GM19463 (cell line): ENCODE results near the gene STRBP.

Experiments
- ATAC-seq: cut with Tn5 transposase; IDR thresholded peaks from one replicate; pipeline ENCODE4 v1.9.1; 2021; ENCODE audit warnings: mild to moderate bottlenecking, moderate library complexity; ENCODE audit not compliant: unreplicated experiment

Gene STRBP

GRCh38 chr9:123138163-123138562 is 130.2 kb downstream of the STRBP start:
- ATAC-seq, result no peak

- ATAC-seq, result no peak
Observed at GRCh38 chr9:123135430-123135829, 133.0 kb downstream of the STRBP start.

GRCh38 chr9:123132696-123133095 is 135.7 kb downstream of the STRBP start:
- no peak for ATAC-seq

- no peak for ATAC-seq
Observed at GRCh38 chr9:123131993-123132392, 136.4 kb downstream of the STRBP start.

GRCh38 chr9:123131258-123131657 is 137.1 kb downstream of the STRBP start:
- ATAC-seq, result no peak

DNA sequence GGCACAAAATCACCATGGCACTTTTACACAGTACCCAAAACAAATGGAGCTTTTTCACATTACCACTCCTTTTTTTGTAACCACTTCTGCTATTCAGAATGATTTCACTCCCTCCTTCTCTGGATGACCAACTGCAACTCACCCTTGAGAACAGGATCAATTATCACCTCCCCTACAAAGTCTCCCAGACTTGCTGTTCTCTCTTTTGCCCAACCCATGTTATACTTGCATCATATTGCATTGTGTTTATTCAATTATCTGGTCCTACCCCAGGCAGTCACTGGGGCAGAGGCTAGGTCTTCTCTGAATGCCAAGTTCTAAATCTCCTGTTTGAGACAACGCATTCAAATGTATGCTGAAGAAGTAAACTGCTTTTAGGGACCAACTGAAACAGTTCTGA is 139.0 kb downstream of the STRBP start:
- no peak for ATAC-seq

GRCh38 chr9:123128591-123128990 is 139.8 kb downstream of the STRBP start:
- ATAC-seq, result no peak

DNA sequence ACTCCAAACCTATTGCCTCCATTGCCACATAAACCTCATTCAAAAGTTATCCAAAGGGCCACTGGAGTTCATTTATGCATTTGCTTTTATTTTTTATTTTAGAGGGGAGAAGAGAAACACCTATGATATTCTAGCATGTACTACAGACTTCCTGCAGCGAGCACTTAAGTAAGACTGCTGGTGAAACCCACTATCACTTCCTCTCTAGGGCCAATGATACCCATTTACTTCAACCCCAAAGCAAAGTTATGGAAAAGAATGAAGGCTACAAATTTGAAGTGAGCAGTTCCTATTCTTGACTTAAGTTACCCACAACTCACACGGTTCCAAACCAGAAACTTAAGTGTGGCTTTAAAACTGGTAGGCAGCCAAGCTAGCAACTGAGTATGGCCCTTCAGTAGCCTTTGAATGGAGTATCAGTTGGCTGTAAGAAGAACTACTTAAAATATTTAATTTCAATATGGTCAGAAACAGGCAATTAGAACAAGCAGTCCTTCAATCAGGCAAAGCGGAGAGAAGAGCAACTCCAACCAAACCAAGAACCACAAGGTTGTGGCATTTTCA is 140.8 kb downstream of the STRBP start:
- ATAC-seq, result no peak

DNA sequence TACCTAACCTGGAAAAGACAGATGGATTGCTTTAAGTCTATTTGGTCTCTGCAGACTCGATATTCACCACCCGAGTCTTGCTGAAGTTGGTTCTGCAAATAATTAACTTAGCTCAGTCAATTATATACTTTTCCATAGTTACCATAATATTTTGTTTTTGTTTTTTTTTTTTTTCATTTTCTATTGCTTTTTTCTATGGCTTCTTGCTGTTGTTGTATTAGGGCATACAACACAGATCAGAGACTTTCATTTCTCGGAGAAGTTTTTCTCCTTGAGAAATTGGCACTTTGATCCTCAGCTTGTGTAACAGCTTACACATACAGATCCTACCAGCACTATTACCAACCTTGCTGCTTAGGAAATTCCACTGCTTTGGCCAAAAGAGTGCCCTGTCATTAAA is 146.9 kb downstream of the STRBP start:
- no peak for ATAC-seq

DNA sequence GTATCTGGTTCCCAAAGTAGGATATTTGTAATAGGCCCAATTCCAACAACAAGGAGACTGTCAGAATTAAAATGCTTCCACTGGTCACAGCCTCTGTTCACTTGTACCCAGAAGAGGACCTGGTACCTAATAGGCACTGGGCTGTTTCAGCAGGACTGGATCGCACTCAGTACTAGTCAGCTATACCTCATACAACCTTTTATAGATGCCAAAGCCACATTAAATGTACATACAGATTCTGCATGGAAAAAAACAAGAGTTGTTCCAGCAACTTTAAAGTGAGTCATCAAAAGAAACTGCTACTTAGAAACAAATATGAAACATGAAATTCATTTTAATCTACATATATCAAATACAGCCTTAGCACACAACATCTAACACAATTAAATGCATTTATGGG is 147.4 kb downstream of the STRBP start:
- no peak for ATAC-seq

DNA sequence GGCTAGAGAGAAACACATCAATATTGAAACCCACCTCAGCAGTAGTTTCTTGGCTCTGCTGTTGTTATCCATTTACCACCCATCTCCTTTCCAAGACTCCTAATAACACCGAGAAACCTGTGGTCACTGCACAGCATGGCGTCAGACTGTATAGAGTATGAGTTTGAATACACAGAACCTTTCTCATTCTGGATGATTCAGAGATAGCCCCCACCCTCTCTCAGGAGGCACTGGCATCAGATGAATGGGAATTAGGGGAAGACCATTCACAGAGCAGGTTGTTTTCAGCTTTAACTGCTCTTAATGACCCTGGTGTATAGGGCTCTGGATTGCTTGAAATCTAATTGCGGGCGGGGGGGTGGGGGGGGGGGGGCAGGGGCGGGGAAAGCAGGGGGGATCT is 148.3 kb downstream of the STRBP start:
- ATAC-seq, result no peak

DNA sequence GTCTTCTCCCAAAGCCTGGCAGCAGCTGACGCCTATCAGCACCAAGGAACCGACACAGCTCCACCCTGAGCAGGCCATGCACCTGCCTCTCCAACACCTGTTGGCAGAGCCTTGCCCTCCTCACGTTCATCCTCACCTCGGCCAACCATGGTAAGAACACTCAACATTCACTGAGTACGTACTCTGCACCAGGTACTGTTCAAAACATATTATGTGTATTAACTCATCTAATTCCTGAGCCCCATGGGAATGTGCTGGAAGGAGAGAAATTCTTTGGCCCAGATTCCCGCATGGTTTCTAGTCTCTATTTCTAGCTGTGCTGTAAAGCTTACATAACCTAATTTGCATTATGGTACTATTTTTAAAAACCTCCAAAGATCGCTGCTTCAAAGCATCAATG is 148.8 kb downstream of the STRBP start:
- ATAC-seq, result no peak

- ATAC-seq, result no peak
Observed at GRCh38 chr9:123116036-123116435, 152.3 kb downstream of the STRBP start.

- ATAC-seq, result no peak
Observed at GRCh38 chr9:123115146-123115913, 153.1 kb downstream of the STRBP start.

DNA sequence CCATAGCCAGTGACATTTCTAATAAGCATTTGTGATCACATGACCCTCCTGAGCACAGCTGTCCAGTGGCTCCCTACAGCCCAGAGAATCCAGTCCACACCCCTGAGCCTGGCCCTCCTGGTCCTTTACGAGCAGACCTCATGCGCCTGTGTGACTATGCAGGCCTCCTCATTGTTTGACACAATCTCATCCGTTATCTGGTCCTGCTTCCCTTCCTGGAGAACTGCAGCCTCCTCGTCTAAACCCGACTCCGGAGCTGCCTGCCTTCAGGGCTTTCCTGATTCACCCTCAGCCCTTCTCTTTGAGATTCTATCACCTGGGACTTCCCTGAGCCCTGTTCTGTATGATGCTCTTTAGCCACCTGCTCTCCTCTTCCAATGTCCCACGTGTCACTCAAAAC is 155.2 kb downstream of the STRBP start:
- ATAC-seq, result no peak

- ATAC-seq, result no peak
Observed at GRCh38 chr9:123112015-123112975, 156.1 kb downstream of the STRBP start.

DNA sequence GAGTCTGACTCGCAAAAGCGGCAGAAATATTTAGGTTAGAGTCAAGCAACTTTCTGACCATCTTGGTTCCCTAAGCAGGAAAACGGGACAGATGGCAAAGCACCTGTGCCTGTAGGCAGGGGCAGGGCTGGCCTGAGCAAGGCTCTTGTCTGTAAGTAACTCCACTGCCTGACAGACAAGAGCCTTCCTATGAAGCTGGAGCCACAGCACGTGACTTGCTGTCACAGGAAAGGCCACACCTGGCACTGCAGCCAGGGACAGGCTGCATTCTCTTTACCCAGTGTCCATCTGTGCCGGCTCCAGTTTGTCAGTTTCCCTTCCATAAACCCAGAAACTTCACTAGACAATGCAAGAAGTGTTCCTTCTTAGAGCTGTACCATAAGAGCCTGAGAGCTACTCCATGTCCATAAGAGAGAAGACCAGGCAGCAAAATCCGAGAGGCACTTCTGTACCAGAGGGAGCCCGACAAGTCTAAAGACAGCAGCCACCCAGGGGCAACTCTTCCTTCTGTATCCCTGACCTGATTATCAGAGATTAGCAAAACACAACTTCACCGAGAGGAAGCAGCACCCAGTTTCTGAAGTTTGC is 156.9 kb downstream of the STRBP start:
- ATAC-seq, result no peak

DNA sequence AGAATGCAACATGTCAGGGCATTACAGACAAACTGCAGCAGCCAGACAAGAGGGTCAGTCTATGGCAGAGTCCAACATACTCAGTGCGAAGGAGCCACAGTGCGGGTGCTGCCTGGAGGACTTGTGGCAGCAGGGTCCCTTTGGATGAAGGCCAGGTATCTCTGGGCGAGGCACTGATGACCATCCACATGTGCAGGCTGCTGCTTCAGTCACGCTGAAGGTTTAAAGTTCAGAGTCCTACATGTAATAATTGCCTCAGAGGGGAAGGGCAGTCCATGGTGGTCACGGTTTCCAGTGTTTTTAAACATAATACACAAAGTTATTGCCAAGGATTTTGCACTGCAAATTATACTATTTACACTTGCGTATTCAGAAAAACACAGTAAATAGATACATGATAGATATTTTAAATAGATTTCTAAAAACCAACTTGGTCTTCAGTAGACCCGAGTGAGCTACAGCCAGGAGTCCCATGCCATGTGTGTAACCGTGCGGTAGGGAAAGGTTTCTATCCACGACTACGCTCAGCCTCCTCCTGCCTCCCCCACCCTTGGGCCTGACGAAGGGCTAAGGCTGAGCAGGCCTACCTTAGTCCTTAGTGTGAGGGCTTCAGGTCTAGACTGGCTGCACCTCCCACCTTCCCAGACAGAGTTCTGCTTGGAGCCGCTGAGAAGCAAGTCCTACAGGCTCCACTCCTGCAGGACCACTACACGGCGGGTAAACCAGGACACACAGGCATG is 158.7 kb downstream of the STRBP start:
- no peak for ATAC-seq

GRCh38 chr9:123108976-123109375 is 159.4 kb downstream of the STRBP start:
- ATAC-seq, result no peak

GRCh38 chr9:123107639-123108285 is 160.6 kb downstream of the STRBP start:
- ATAC-seq, result no peak
